Medulla oblongata (tissue), 1 donor: ENCODE measurements around the gene ACP6.
"Not testable (repeated sequence)": the region's sequence is repeated elsewhere in the genome, so short reads cannot be mapped to it uniquely, and the experiment has no call there.

Experiments used
- DNase-seq: peaks from one replicate; pipeline ENCODE4 v3.0.0-alpha.2; 2015; ENCODE audit errors: extremely low spot score

Gene ACP6

GRCh38 chr1:147670319-147671001 is at the start of gene ACP6:
TSS of gene ACP6 (minus strand) at chr1:147670524. CDS start at chr1:147670048, 476 bp downstream.
- peak; percentile 98 for DNase-seq

- DNase-seq, result no peak
Measured at GRCh38 chr1:147719711-147720225, 49.4 kb upstream of the ACP6 start.

GRCh38 chr1:147719029-147719698 is 48.8 kb upstream of the ACP6 start:
- DNase-seq, result no peak

GRCh38 chr1:147717706-147718097 is 47.4 kb upstream of the ACP6 start:
- no peak for DNase-seq

GRCh38 chr1:147717051-147717705 is 46.9 kb upstream of the ACP6 start:
- no peak for DNase-seq

GRCh38 chr1:147712605-147713004 is 42.3 kb upstream of the ACP6 start:
- no peak for DNase-seq

- DNase-seq, result peak; percentile 91
Measured at GRCh38 chr1:147700042-147701006, 30.0 kb upstream of the ACP6 start.

- DNase-seq, result no peak
Measured at GRCh38 chr1:147699686-147700041, 29.3 kb upstream of the ACP6 start.

GRCh38 chr1:147683163-147683763 is 12.9 kb upstream of the ACP6 start:
- no peak for DNase-seq

GRCh38 chr1:147680608-147681235 is 10.4 kb upstream of the ACP6 start:
- not testable (repeated sequence) for DNase-seq

- DNase-seq, result not testable (repeated sequence)
Measured at GRCh38 chr1:147677681-147678080, 7.4 kb upstream of the ACP6 start.

GRCh38 chr1:147676311-147677085 is 6.2 kb upstream of the ACP6 start:
- DNase-seq, result no peak

GRCh38 chr1:147673816-147674215 is 3.5 kb upstream of the ACP6 start:
- no peak for DNase-seq

GRCh38 chr1:147673406-147673805 is 3.1 kb upstream of the ACP6 start:
- no peak for DNase-seq

- DNase-seq, result peak; percentile 48
Measured at GRCh38 chr1:147669469-147670318, 630 bp downstream of the ACP6 start.

GRCh38 chr1:147665521-147665920 is 4.8 kb downstream of the ACP6 start:
- DNase-seq, result no peak

- DNase-seq, result no peak
Measured at GRCh38 chr1:147664206-147664605, 6.1 kb downstream of the ACP6 start.

GRCh38 chr1:147654511-147654910 is 15.8 kb downstream of the ACP6 start:
- no peak for DNase-seq

GRCh38 chr1:147652306-147652705 is 18.0 kb downstream of the ACP6 start:
- DNase-seq, result no peak
